Medulla oblongata (tissue), 1 donor: ENCODE measurements around the gene FRMD8.
A peak's percentile ranks its signal among the peaks of the same experiment; 100 is the strongest.

ENCODE experiments used
- DNase-seq: peaks from one replicate; pipeline ENCODE4 v3.0.0-alpha.2; 2015; ENCODE audit errors: extremely low spot score

FRMD8 gene

GRCh38 chr11:65424205-65425104, 38.0 kb downstream of the FRMD8 start:
- peak; percentile 53 for DNase-seq

- DNase-seq, result peak; percentile 70
Measured at GRCh38 chr11:65425105-65425970, 38.9 kb downstream of the FRMD8 start.

GRCh38 chr11:65425971-65426838, 39.8 kb downstream of the FRMD8 start:
- DNase-seq, result peak; percentile 81

GRCh38 chr11:65426839-65427690, 40.6 kb downstream of the FRMD8 start:
- DNase-seq, result peak; percentile 87

- DNase-seq, result peak; percentile 83
Measured at GRCh38 chr11:65427691-65428577, 41.5 kb downstream of the FRMD8 start.

DNA sequence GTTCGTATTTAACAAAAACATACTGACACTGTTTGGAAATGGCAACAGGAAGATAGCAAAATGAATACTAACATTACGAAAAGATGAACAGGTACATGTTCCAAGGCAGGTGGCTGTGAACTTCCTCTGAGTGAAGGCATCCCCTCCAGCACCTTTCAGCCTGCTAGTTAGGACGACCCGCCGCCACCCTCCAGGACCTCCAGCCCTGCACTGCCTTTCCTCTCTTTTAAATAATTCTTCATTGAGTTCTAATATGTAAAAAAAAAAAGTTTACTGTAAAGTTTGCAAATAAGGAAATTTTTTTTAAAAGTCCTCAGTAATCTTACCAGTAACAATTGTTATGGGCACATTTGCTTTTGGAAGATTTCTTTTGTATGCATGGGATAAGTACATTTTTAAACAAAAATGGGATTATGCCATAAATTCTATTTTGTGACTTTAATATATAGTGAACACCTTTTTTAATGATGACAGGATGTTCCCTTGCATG, 42.2 kb downstream of the FRMD8 start:
- no peak for DNase-seq

DNA sequence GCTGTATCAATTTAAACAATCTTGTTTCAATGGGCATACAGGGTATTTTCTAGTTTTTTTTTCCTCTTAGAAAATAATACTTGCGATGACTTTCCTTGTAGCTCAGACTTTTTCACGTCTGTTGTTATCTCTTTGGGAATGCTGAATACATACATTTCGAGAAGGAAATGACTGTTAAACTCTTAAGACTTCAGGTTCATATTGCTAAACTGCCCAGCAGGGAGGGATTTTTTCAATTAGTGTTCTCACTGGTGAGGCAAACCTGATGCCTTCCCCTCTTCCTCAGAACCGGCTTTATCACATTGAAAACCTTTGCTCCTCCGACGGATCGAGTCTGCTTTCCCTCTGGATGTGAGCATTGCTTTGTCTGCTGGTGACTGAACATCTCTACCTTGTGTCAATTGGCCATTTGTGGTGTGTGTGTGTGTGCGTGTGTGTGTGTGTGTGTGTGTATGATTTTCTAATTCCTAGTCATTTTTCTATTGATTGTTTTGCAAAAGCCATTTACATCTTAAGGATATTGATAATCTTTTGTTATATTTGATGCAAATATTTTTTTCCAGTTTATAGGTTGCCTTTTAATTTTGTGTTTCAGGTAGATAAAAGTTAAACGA, 42.7 kb downstream of the FRMD8 start:
- peak; percentile 79 for DNase-seq

GRCh38 chr11:65429724-65430405, 43.4 kb downstream of the FRMD8 start:
- peak; percentile 86 for DNase-seq

DNA sequence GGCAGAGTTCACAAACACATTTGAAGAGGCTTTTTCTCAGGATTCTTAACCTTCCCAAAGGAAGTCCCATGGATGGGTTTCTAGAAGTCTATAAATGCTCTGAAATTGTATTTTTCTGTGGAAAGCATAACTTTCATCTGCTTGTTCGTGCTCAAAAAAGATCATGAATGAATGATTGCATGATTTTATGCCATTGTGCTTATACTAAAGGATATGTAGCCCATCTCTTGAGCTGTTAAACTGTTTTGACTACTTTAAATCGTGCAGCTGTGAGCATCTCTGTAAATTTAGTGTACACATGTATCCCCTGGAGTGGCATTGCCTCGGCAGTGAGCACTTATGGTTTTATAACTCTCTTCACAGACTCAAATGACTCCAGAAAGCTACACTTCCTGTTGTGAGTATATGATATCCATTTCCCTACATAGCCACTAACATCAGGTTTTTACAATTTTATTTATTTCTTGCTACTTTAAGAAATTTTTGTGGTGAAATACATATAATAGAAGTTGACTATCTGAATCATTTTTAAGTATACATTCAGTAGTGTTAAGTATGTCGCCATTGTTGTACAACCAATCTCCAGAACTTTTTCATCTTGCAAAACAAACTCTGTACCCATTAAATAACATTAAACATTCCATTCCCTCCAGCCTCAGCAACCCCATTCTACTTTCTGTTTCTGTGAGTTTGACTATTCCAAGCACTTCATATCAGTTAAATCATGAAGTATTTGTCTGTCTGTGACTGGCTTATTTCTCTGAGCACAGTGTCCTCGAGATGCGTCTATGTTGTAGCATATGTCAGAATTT, 44.2 kb downstream of the FRMD8 start:
- DNase-seq, result peak; percentile 63

DNA sequence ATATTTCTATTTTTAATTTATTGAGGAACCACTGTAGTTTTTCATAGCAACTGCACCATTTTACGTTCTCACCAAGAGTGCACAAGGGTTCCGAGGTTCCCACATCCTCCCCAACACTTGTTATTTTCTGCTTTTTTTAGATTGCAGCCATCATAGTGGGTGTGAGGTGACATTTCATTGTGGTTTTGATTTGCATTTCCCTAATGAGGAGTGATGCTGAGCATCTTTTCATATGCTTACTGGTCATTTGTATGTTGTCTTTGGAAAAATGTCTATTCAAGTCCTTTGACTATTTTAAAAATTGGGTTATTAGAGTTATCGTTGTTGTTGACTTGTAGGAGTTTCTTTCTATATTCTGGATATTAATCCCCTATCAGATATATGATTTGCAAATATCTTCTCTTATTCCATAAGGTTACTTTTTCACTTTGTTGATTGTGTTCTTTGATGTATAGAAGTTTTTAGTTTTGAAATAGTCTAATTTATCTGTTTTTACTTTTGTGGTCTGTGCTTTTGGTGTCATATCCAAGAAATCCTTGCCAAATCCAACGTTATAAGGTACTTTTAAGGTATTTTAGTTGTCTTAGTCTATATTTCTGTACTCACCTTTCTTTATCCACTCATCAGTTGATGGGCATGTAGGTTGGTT, 45.1 kb downstream of the FRMD8 start:
- DNase-seq, result peak; percentile 43

GRCh38 chr11:65432100-65432650, 45.7 kb downstream of the FRMD8 start:
- DNase-seq, result no peak

DNA sequence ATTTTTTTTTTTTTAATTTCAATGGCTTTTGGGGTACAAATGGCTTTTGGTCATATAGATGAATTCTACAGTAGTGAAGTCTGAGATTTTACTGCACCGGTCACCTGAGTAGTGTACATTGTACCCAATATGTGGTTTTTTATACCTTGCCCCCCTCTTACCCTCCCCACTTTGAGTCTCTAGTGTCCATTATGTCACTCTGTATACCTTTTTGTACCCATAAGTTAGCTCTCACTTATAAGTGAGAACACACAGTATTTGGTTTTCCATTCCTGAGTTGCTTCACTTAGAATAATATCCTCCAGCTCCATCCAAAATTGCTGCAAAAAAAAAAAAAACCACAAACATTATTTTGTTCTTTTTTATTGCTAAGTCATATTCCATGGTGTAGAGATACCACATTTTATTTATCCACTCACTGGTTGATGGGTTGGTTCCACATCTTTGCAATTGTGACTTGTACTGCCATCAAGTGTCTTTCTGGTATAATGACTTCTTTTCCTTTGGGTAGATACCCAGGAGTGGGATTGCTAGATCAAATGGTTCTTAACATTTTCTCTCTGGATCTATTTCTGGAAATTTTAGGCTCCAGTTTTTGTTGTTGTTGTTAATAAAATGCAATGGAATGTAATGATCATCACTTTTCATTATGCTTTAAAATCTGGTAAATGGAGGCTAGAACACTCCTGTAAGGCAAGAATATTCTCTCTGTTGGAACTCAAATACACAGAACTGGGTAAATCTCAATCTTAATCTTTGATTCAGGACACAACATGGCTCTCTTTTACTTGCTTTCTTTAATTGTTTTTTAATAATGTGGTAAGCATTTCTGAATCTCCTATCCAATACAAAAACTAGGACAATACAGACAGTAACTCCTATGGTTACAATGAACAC, 46.5 kb downstream of the FRMD8 start:
- peak; percentile 67 for DNase-seq

DNA sequence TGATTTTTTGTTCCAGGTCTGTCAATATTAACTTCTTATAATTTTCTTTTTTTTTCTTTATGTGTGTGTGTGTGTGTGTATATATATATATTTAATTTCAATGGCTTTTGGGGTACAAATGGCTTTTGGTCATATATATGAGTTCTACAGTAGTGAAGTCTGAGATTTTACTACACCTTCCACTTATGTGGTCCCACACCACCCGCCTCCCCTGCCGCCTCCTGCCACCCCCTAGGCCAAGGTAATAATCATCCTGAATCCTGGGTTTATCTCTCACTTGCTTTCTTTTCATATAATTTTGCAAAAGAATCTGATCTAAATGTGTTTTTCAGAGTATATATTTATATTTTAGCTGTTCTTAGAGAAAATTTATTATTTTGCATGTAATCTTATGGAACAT, 47.2 kb downstream of the FRMD8 start:
- DNase-seq, result no peak

DNA sequence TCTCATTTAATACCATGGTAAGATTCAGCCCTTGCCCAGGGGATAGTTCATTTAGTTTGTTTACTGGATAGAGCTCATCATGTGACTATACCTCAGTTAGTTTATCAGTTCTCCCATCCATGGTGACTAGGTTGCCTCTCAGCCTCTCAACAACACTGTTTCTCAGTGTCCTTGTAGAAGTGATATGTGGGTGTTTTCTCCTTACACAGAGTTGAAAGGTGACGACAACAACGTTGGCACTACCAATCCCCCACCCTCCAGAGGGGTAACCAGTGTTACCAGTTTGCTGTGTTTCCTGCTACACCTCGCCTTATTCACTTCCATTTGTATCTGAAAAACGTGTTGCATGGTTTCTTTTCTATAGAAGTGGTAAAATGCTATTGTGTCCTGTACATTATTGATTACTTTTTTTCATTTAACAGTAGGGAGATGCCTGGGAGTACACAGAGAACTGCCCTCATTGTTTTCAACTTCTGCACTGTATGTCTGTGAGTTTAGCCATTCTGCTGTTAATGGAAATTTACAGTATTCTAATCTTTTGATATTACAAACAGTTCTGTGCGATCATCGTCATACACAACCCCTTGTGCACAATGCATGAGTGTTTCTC, 47.7 kb downstream of the FRMD8 start:
- peak; percentile 43 for DNase-seq

GRCh38 chr11:65434667-65435410, 48.4 kb downstream of the FRMD8 start:
- no peak for DNase-seq
